SH-SY5Y (cell line): ENCODE results near the gene HAAO.

Source experiments
- GATA2 ChIP-seq: IDR thresholded peaks from 2 replicates; pipeline ENCODE4 v1.6.1; 2011; ENCODE audit warnings: mild to moderate bottlenecking, low read depth, low read length
- GATA3 ChIP-seq: IDR thresholded peaks from 2 replicates; pipeline ENCODE4 v1.6.1; 2011; ENCODE audit warnings: low read depth, mild to moderate bottlenecking, low read length, moderate library complexity

GRCh38 chr2:42762155-42762554 is 30.2 kb downstream of the HAAO start:
- no peak for TF ChIP-seq GATA3
- no peak for TF ChIP-seq GATA2
